NT2/D1 (cell line): Measurements from ENCODE around the gene ZBTB20.

Experiments
- SUZ12 ChIP-seq: IDR thresholded peaks from 2 replicates; pipeline ENCODE4 v1.6.1; 2011; ENCODE audit not compliant: insufficient read length, insufficient read depth; ENCODE audit errors: extremely low read depth
- ZNF274 ChIP-seq: IDR thresholded peaks from 2 replicates; pipeline ENCODE4 v1.6.1; 2011; ENCODE audit warnings: mild to moderate bottlenecking, low read depth, low read length

DNA sequence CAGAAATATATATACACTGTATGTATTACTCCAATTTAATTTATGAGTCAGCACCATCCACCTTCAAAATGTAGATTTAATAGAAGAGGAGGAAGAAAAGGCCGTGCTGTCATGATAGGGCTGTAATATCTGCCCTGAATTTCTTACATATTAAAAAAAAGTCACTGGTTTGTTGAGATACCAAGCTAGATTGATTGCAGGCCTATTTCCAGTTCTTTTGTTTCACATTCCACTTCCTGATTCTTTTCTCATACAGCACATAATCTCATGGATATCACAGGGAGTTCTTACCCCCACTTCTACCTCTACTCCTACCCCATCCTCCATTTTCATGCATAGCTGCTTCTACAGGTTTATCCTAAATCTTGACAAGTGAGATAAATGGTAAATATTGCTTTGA, 290.3 kb downstream of the ZBTB20 start:
- TF ChIP-seq SUZ12 (no peak), ZNF274 (no peak)
